HG03354 (cell line): ENCODE results near the gene HS2ST1.
A peak's percentile ranks its signal among the peaks of the same experiment; 100 is the strongest.

Experiments used
- ATAC-seq: cut with Tn5 transposase; IDR thresholded peaks from one replicate; pipeline ENCODE4 v1.9.1; 2021; ENCODE audit warnings: mild to moderate bottlenecking; ENCODE audit not compliant: unreplicated experiment, poor library complexity, severe bottlenecking

HS2ST1 gene

GRCh38 chr1:86922445-86922844, 8.0 kb downstream of the HS2ST1 start:
- ATAC-seq, result no peak

- ATAC-seq, result no peak
Measured at GRCh38 chr1:86924324-86924960, 10.0 kb downstream of the HS2ST1 start.

- no peak for ATAC-seq
Measured at GRCh38 chr1:86925742-86926141, 11.3 kb downstream of the HS2ST1 start.

- no peak for ATAC-seq
Measured at GRCh38 chr1:86926883-86927282, 12.4 kb downstream of the HS2ST1 start.

- ATAC-seq, result no peak
Measured at GRCh38 chr1:86928819-86929218, 14.4 kb downstream of the HS2ST1 start.

GRCh38 chr1:86933051-86933450, 18.6 kb downstream of the HS2ST1 start:
- no peak for ATAC-seq

GRCh38 chr1:86933562-86934377, 19.3 kb downstream of the HS2ST1 start:
- no peak for ATAC-seq

GRCh38 chr1:86938450-86938849, 24.0 kb downstream of the HS2ST1 start:
- ATAC-seq, result peak; percentile 33

- peak; percentile 69 for ATAC-seq
Measured at GRCh38 chr1:86938855-86939254, 24.4 kb downstream of the HS2ST1 start.

GRCh38 chr1:86939406-86939805, 25.0 kb downstream of the HS2ST1 start:
- ATAC-seq, result no peak

GRCh38 chr1:86940599-86940998, 26.2 kb downstream of the HS2ST1 start:
- no peak for ATAC-seq

- ATAC-seq, result no peak
Measured at GRCh38 chr1:86942042-86942441, 27.6 kb downstream of the HS2ST1 start.

GRCh38 chr1:86942743-86943142, 28.3 kb downstream of the HS2ST1 start:
- no peak for ATAC-seq

GRCh38 chr1:86948212-86948611, 33.8 kb downstream of the HS2ST1 start:
- ATAC-seq, result no peak

GRCh38 chr1:86950712-86951419, 36.4 kb downstream of the HS2ST1 start:
- ATAC-seq, result no peak

- no peak for ATAC-seq
Measured at GRCh38 chr1:86951430-86951829, 37.0 kb downstream of the HS2ST1 start.

GRCh38 chr1:86953167-86953566, 38.7 kb downstream of the HS2ST1 start:
- ATAC-seq, result no peak

GRCh38 chr1:86955678-86956077, 41.2 kb downstream of the HS2ST1 start:
- ATAC-seq, result no peak

GRCh38 chr1:86956221-86956620, 41.8 kb downstream of the HS2ST1 start:
- no peak for ATAC-seq

GRCh38 chr1:86957221-86957620, 42.8 kb downstream of the HS2ST1 start:
- ATAC-seq, result no peak

- no peak for ATAC-seq
Measured at GRCh38 chr1:86960548-86960947, 46.1 kb downstream of the HS2ST1 start.
